Measurements from ENCODE around the gene TWF2. TPM values are rescaled to one million over a fixed set of nuclear protein-coding genes. Genes with fewer than 3 reads are reported as not detected.

Gene TWF2
- total RNA-seq, 2 experiments from 2014 or later: 118 to 119 TPM

DNA sequence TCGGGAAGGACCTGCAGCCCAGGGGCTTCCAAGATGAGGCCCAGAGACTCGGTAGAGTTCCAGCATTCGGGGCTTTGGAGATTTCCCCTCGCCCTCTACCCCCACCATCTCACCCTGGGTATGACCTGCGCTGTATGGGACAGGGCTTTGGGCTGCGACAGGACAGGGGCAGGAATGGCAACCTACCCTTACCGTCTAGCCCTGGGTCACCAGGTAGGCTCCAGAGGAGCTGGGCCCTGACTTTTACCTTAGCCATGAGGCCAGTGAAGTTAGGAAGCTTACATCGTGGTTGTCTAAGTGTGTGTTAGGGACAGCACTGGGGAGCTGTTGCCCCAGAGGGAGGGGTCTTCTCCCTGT, 7.3 kb upstream of the TWF2 start:
- ChIA-PET CTCF (interaction anchor here (1.0 to 5.2 kb wide), 6 partner anchors 11 to 93 kb away, joined by 4 to 31 read pairs (median 5); partner anchors contain the start of gene WDR82), POLR2A (interaction anchor here (0.7 to 21.6 kb wide), 7 partner anchors 4 to 34 kb away, joined by 3 to 1001 read pairs (median 17); partner anchors contain the start of genes GLYCTK, PPM1M, TWF2 and WDR82)
- Mint-ChIP-seq H3K27ac (peak overlapping the region; percentile 91), H3K9me3 (no peaks in the 10 kb centered on the region), H3K4me1 (peaks cover 72% of the 10 kb centered on the region), H3K36me3 (ENCODE audit: low read depth) (peaks cover 63% of the 10 kb centered on the region), H3K4me3 (peak overlapping the region; percentile 89), H3K27me3 (no peaks in the 10 kb centered on the region)
- no peak for DNase-seq

DNA sequence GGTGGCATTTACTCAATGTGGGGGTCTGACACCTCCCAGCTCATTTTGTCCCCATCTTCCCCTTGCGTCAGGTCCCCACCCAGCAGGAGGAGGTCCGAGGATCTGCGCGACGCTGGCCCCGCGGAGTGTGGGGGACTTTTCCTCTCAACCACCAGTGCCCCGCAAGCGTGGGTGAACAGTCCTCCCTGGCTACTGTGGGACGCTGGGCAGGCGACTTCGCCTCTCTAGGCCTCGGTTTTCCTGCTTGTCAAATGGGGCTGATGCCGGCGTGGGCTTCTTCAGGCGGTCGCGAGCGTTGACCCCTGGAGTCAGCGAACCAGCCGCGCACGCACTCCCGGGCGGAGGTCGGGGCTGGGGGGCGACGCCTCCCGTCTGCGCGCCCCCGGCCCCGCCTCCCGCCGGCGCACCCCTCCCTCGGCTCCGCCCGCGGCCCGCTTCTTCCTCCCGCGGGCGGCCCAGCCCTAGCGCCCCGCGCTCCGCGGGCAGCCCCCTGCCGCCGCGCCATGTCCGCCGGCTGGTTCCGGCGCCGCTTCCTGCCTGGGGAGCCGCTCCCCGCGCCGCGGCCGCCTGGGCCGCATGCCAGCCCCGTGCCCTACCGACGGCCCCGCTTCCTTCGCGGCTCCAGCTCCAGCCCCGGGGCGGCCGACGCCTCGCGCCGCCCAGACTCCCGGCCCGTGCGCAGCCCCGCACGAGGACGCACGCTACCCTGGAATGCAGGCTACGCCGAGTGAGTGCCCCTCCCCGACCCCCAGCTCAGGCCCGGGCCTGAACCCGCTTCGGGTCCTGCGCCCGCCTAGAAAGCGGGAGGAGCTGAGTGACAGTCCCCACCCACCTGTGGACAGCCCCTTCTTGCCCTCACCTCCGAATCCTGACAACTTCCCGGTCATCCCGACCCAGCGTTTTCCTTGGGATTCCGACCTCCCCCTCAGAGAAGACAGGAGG, 6.6 kb upstream of the TWF2 start, which contains the start of gene PPM1M:
Gene PPM1M, plus strand, starts transcription at position 438 of the 942 bp plus-strand sequence. Its CDS starts 66 bp downstream, at position 504.
- DNase-seq: peak; percentile 69
- POLR2A ChIA-PET: interaction anchor here (0.7 to 21.6 kb wide), 8 partner anchors 4 to 34 kb away, joined by 3 to 1001 read pairs (median 11); partner anchors contain the start of genes GLYCTK, PPM1M, TWF2 and WDR82
- Mint-ChIP-seq H3K27ac (peak within 1 kb of the TSS; percentile 91), H3K27me3 (no peaks in the 10 kb centered on the region), H3K4me1 (peaks cover 76% of the 10 kb centered on the region), H3K4me3 (peak within 1 kb of the TSS; percentile 89), H3K36me3 (ENCODE audit: low read depth) (peaks cover 66% of the 10 kb centered on the region), H3K9me3 (no peaks in the 10 kb centered on the region)
- CTCF ChIA-PET: interaction anchor here (1.0 to 5.2 kb wide), 8 partner anchors 7 to 94 kb away, joined by 3 to 31 read pairs (median 5); partner anchors contain the start of gene WDR82

DNA sequence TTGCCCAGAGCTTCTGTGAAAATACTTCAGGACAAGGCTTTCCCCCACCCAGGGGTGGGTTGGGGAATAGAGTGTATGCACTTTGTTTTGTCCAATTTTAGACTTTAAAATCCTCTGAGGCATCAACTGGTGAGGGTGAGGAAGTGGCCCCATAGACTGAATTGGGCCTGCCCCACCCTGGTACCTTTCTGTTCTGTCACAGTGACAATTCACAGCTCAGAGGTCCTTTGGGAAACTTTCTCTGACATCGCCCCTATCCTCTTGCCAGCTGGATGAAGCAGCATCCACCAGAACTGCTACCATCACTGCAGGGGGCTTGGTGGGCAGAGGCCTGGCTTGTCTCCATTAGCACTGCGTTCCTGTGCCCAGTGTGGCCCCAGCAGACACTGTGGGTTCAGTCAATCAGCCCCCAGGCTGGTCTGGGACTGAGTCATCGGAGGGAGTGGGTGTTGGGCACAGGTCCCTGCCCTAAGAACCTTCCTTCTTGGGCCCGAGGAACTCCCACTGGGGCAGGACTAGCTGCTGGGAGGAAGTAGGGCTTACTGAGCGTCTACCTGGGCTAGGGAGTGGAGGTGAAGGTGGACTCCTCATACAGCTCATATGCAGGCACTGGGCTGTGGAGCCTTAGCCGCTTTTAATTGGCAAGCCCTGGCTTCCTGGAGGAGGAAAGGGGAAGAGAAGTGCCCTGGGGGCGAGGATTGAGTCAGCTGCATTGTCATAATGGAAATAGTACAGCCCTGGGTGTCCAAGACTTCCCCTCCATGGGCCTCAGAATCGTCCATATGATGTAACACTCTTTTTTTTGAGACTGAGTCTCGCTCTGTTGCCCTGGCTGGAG, 5.1 kb upstream of the TWF2 start:
- ChIA-PET CTCF (interaction anchor here (0.8 to 5.2 kb wide), 6 partner anchors 9 to 96 kb away, joined by 3 to 31 read pairs (median 6); partner anchors contain the start of gene WDR82), POLR2A (interaction anchor here (0.6 to 21.6 kb wide), 6 partner anchors 9 to 170 kb away, joined by 3 to 1001 read pairs (median 11); partner anchors contain the start of genes GLYCTK, PPM1M and WDR82)
- peak overlapping the region; percentile 89 for H3K4me3 Mint-ChIP-seq

DNA sequence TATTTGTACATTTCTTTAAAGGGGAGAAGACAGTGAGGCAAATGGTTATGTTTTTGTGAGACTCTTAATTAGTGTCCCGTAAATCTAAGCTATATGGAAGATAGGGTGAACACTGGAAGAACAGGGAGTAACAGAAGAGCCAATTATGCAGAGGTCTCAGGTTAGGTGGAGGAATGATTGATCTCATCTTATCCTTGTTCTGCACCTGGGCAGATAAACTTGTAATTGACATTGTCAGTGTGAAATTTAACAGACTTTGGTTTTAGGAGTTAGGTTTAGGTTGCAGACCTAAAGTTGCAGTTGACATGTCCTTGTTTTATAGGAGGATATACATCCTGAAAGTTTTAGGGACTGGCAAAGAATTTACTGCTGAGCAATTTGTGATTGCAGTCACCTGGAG, 3.1 kb upstream of the TWF2 start:
- peaks cover 69% of the 10 kb centered on the region for H3K4me1 Mint-ChIP-seq

More for the DNA sequence above, 5.1 kb upstream of the TWF2 start:
- H3K36me3 Mint-ChIP-seq (ENCODE audit: low read depth): peaks cover 64% of the 10 kb centered on the region
- no peaks in the 10 kb centered on the region for H3K9me3 Mint-ChIP-seq
- peak overlapping the region; percentile 88 for H3K27ac Mint-ChIP-seq
- H3K4me1 Mint-ChIP-seq: peaks cover 73% of the 10 kb centered on the region
- DNase-seq: peak; percentile 55
- no peaks in the 10 kb centered on the region for H3K27me3 Mint-ChIP-seq

GRCh38 chr3:52240886-52241370, 2.0 kb upstream of the TWF2 start:
- peaks cover 76% of the 10 kb centered on the region for H3K4me1 Mint-ChIP-seq
- CTCF ChIA-PET: interaction anchor here (0.8 to 5.4 kb wide), 17 partner anchors 8 to 559 kb away, joined by 3 to 59 read pairs (median 7); partner anchors contain the start of genes GLYCTK, TLR9 and WDR82
- peaks cover 46% of the 10 kb centered on the region for H3K36me3 Mint-ChIP-seq (ENCODE audit: low read depth)
- H3K27me3 Mint-ChIP-seq: no peaks in the 10 kb centered on the region
- DNase-seq: no peak
- H3K9me3 Mint-ChIP-seq: no peaks in the 10 kb centered on the region
- peak overlapping the region; percentile 95 for H3K4me3 Mint-ChIP-seq
- POLR2A ChIA-PET: interaction anchor here (0.9 to 21.6 kb wide), 9 partner anchors 9 to 214 kb away, joined by 3 to 1001 read pairs (median 5); partner anchors contain the start of genes GLYCTK, PPM1M, TLR9 and WDR82
- H3K27ac Mint-ChIP-seq: peak overlapping the region; percentile 97

More for the DNA sequence above, 3.1 kb upstream of the TWF2 start:
- POLR2A ChIA-PET: interaction anchor here (1.5 to 21.6 kb wide), 4 partner anchors 12 to 38 kb away, joined by 4 to 1001 read pairs (median 217); partner anchors contain the start of genes GLYCTK, PPM1M, TLR9 and WDR82
- H3K9me3 Mint-ChIP-seq: no peaks in the 10 kb centered on the region
- CTCF ChIA-PET: interaction anchor here (1.3 to 5.4 kb wide), 3 partner anchors 11 to 29 kb away, joined by 3 to 48 read pairs (median 25); no protein-coding TSS in a partner anchor
- no peaks in the 10 kb centered on the region for H3K27me3 Mint-ChIP-seq
- H3K4me3 Mint-ChIP-seq: no peak overlapping the region
- no peak for DNase-seq
- H3K36me3 Mint-ChIP-seq (ENCODE audit: low read depth): peaks cover 51% of the 10 kb centered on the region
- H3K27ac Mint-ChIP-seq: peak overlapping the region; percentile 72

DNA sequence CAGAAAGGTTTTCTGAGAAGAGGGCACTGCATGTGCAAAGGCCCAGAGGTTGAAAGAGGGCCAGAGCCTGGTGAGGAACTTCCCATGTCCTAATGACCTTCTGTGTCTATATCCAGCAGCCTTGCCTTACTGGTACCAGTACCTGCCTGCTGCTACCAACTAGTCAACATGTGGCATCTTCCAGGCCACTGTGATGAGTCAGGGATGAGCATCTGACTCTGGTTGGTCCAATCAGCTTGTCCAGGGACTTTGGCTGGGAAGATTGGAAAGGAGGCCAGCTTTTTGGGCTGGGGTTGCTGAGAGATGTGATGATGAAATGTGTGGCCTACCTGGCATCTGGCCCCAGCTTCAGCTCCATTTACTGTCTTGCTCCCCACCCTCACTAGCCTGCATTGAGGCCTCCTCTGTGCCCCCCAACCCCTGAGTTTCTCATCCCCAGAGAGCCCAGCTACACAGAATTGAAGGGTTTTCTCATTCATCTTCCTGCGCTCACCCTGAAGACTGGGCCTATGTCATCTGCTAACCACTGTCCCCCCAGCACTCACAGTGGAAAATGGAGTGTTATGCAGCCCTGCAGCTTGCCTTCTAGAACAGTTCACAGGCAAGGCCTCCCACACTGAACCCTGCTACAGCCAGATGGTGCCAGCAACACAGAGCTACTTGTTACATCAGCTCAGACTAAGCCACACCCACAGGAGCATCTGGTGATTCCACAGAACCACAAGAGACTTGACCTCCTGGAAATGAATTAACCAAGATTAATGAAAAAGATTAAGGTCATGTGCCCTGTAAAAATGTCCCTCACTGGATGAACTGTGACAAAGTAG, 1.3 kb upstream of the TWF2 start:
- peak; percentile 80 for DNase-seq
- Mint-ChIP-seq H3K4me1 (peaks cover 80% of the 10 kb centered on the region), H3K4me3 (peak overlapping the region; percentile 95), H3K36me3 (ENCODE audit: low read depth) (peaks cover 52% of the 10 kb centered on the region), H3K27ac (peak overlapping the region; percentile 97), H3K27me3 (no peaks in the 10 kb centered on the region), H3K9me3 (no peaks in the 10 kb centered on the region)
- ChIA-PET CTCF (interaction anchor here (0.8 to 5.4 kb wide), 19 partner anchors 9 to 558 kb away, joined by 3 to 59 read pairs (median 4); partner anchors contain the start of genes GLYCTK, TLR9 and WDR82), POLR2A (interaction anchor here (0.9 to 21.6 kb wide), 10 partner anchors 9 to 214 kb away, joined by 3 to 1001 read pairs (median 6); partner anchors contain the start of genes GLYCTK, PPM1M, TLR9 and WDR82)

DNA sequence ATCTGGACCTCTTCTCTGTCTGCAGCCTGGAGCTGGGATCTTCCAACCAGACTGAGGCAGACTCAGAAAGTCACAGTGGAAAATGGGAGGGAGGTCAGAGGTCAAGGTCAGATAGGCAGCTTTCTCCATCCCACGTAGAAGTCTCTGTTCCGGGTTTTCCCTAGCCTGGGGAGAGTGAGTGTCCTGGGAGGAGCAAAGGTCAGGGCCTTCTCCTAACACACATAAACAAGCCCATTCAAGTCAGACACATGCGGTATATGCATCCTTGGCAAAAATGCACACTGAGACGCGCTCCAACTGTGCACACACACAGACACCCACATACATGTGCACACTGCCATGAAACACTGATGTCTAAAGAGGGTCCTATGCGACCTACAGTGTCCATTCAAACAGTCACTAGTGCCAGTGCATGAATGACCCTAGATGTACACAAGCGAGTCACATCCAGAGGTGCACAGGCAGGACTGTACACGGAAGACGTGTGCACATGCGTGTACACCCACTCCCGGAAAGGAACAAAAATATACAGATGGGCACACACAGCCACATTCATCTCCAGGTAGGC, 681 bp downstream of the TWF2 start:
- no peak for DNase-seq
- POLR2A ChIA-PET: interaction anchor here (0.7 to 21.6 kb wide), 11 partner anchors 15 to 210 kb away, joined by 3 to 1001 read pairs (median 4); partner anchors contain the start of genes DUSP7, GLYCTK, POC1A and PPM1M
- Mint-ChIP-seq H3K27ac (peak overlapping the region; percentile 86), H3K4me3 (peak overlapping the region; percentile 95), H3K27me3 (no peaks in the 10 kb centered on the region), H3K4me1 (peaks cover 76% of the 10 kb centered on the region), H3K9me3 (no peaks in the 10 kb centered on the region), H3K36me3 (ENCODE audit: low read depth) (peaks cover 63% of the 10 kb centered on the region)
- CTCF ChIA-PET: interaction anchor here (0.8 to 9.0 kb wide), 12 partner anchors 11 to 236 kb away, joined by 3 to 147 read pairs (median 4); partner anchors contain the start of gene WDR82

DNA sequence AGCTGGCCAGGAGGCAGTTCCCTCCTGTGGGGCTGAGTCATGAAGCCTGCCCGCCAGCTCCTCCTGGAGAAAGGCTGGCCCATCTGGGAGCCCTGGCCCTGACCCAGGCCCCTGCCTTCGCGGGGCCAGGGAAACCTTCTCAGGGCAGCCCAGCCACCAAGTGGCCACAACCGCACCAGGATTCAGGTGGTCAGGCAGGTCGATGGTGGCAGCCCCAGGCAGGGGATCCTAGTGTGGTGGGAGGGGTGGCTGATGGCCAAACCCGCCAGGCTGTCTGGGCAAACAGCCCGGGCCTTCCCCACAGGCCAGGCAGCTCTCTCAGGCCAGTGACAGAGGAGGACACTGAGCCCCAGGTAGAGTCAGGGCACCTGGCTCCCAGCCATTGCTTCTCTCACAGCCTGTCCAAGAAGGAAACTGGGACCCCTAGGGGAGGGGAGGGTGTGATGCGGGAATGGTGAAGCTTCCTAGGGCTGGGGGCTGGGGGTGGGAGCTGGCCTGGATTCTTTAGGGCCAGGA, 1.2 kb downstream of the TWF2 start:
- CTCF ChIA-PET: interaction anchor here (0.8 to 9.0 kb wide), 11 partner anchors 11 to 236 kb away, joined by 3 to 147 read pairs (median 5); partner anchors contain the start of genes TLR9 and WDR82
- no peak for DNase-seq
- peak overlapping the region; percentile 95 for H3K4me3 Mint-ChIP-seq
- POLR2A ChIA-PET: interaction anchor here (0.7 to 21.6 kb wide), 6 partner anchors 16 to 211 kb away, joined by 3 to 1001 read pairs (median 62); partner anchors contain the start of genes DUSP7, GLYCTK, PPM1M and TLR9
- no peaks in the 10 kb centered on the region for H3K27me3 Mint-ChIP-seq
- peaks cover 59% of the 10 kb centered on the region for H3K36me3 Mint-ChIP-seq (ENCODE audit: low read depth)
- H3K9me3 Mint-ChIP-seq: no peaks in the 10 kb centered on the region
- H3K4me1 Mint-ChIP-seq: peaks cover 76% of the 10 kb centered on the region
- H3K27ac Mint-ChIP-seq: peak overlapping the region; percentile 86

GRCh38 chr3:52237006-52237656, 1.8 kb downstream of the TWF2 start:
- Mint-ChIP-seq H3K27me3 (no peaks in the 10 kb centered on the region), H3K4me3 (peak overlapping the region; percentile 95), H3K27ac (peak overlapping the region; percentile 61), H3K9me3 (no peaks in the 10 kb centered on the region), H3K36me3 (ENCODE audit: low read depth) (peaks cover 60% of the 10 kb centered on the region), H3K4me1 (peaks cover 78% of the 10 kb centered on the region)
- no peak for DNase-seq
- ChIA-PET CTCF (interaction anchor here (0.9 to 9.0 kb wide), 9 partner anchors 12 to 235 kb away, joined by 3 to 147 read pairs (median 8); partner anchors contain the start of genes TLR9 and WDR82), POLR2A (interaction anchor here (1.1 to 21.6 kb wide), 4 partner anchors 16 to 180 kb away, joined by 3 to 1001 read pairs (median 217); partner anchors contain the start of genes DUSP7, GLYCTK, PPM1M and TLR9)
